HEK293 (cell line): ENCODE measurements around the gene SYNGR4.
A peak's percentile ranks its signal among the peaks of the same experiment; 100 is the strongest.

ENCODE experiments used
- HOXD13 ChIP-seq: sonication (generic); formaldehyde crosslinking; IDR thresholded peaks from 2 replicates; pipeline ENCODE4 v1.8.0; 2022; ENCODE audit warnings: missing genetic modification reagents, borderline replicate concordance
- KLF7 ChIP-seq: fragments of 450-650 bp; formaldehyde crosslinking; IDR thresholded peaks from 2 replicates; pipeline ENCODE4 v1.5.1; 2016; ENCODE audit warnings: missing biosample characterization, missing genetic modification characterization, borderline replicate concordance
- KLF8 ChIP-seq: fragments of 450-650 bp; formaldehyde crosslinking; IDR thresholded peaks from 2 replicates; pipeline ENCODE4 v1.5.1; 2016; ENCODE audit warnings: missing biosample characterization, missing genetic modification characterization
- PRDM1 ChIP-seq: fragments of 450-650 bp; formaldehyde crosslinking; IDR thresholded peaks from 2 replicates; pipeline ENCODE4; 2016; ENCODE audit warnings: missing biosample characterization, missing genetic modification characterization
- WT1 ChIP-seq: fragments of 450-650 bp; formaldehyde crosslinking; IDR thresholded peaks from 2 replicates; pipeline ENCODE4 v1.5.1; 2016; ENCODE audit warnings: missing biosample characterization, missing genetic modification characterization
- YY2 ChIP-seq: fragments of 450-650 bp; formaldehyde crosslinking; IDR thresholded peaks from 2 replicates; pipeline ENCODE4 v1.5.1; 2016; ENCODE audit warnings: missing biosample characterization, missing genetic modification characterization
- ZNF16 ChIP-seq: fragments of 450-650 bp; formaldehyde crosslinking; IDR thresholded peaks from 2 replicates; pipeline ENCODE4 v1.5.1; 2016; ENCODE audit warnings: low read depth, missing biosample characterization, missing genetic modification characterization
- ZNF341 ChIP-seq: fragments of 450-650 bp; formaldehyde crosslinking; IDR thresholded peaks from 2 replicates; pipeline ENCODE4; 2016; ENCODE audit warnings: low read depth, missing biosample characterization, missing genetic modification characterization
- ZNF521 ChIP-seq: fragments of 450-650 bp; formaldehyde crosslinking; IDR thresholded peaks from 2 replicates; pipeline ENCODE4 v1.5.1; 2017; ENCODE audit warnings: missing biosample characterization, mild to moderate bottlenecking, missing genetic modification characterization
- ZNF747 ChIP-seq: fragments of 450-650 bp; formaldehyde crosslinking; IDR thresholded peaks from 2 replicates; pipeline ENCODE4 v1.5.1; 2016; ENCODE audit warnings: missing biosample characterization, missing genetic modification characterization
- ZNF785 ChIP-seq: fragments of 450-650 bp; formaldehyde crosslinking; IDR thresholded peaks from 2 replicates; pipeline ENCODE4 v1.5.1; 2016; ENCODE audit warnings: missing biosample characterization, missing genetic modification characterization
- ZSCAN23 ChIP-seq: fragments of 450-650 bp; formaldehyde crosslinking; IDR thresholded peaks from 2 replicates; pipeline ENCODE4 v1.5.1; 2016; ENCODE audit warnings: missing biosample characterization, missing genetic modification characterization
- ZXDB ChIP-seq: fragments of 450-650 bp; formaldehyde crosslinking; IDR thresholded peaks from 2 replicates; pipeline ENCODE4 v1.5.1; 2016; ENCODE audit warnings: missing biosample characterization, missing genetic modification characterization
- TF ChIP-seq, protein P1 (sequence below): fragments of 450-650 bp; formaldehyde crosslinking; IDR thresholded peaks from 2 replicates; pipeline ENCODE4 v1.5.1; 2016; ENCODE audit warnings: missing biosample characterization, missing genetic modification characterization
- TF ChIP-seq, protein P2 (sequence below): fragments of 450-650 bp; formaldehyde crosslinking; IDR thresholded peaks from 2 replicates; pipeline ENCODE4 v1.5.1; 2017; ENCODE audit warnings: missing biosample characterization, missing genetic modification characterization
- TF ChIP-seq, protein P3 (sequence below): fragments of 450-650 bp; formaldehyde crosslinking; IDR thresholded peaks from 2 replicates; pipeline ENCODE4 v1.5.1; 2016; ENCODE audit warnings: missing biosample characterization, missing genetic modification characterization
- TF ChIP-seq, protein P4 (sequence below): fragments of 450-650 bp; formaldehyde crosslinking; IDR thresholded peaks from 2 replicates; pipeline ENCODE4 v1.5.1; 2016; ENCODE audit warnings: missing biosample characterization, missing genetic modification characterization
- TF ChIP-seq, protein P5 (sequence below): fragments of 450-650 bp; formaldehyde crosslinking; IDR thresholded peaks from 2 replicates; pipeline ENCODE4 v1.5.1; 2017; ENCODE audit warnings: missing biosample characterization, missing genetic modification characterization
- TF ChIP-seq, protein P6 (sequence below): fragments of 450-650 bp; formaldehyde crosslinking; conservative IDR thresholded peaks from 2 replicates; pipeline ENCODE4 v1.5.1; 2016; ENCODE audit warnings: low read depth, missing biosample characterization, missing genetic modification characterization
- TF ChIP-seq, protein P7 (sequence below): fragments of 450-650 bp; formaldehyde crosslinking; IDR thresholded peaks from 2 replicates; pipeline ENCODE4 v1.5.1; 2017; ENCODE audit warnings: missing biosample characterization, missing genetic modification characterization

SYNGR4 gene

DNA sequence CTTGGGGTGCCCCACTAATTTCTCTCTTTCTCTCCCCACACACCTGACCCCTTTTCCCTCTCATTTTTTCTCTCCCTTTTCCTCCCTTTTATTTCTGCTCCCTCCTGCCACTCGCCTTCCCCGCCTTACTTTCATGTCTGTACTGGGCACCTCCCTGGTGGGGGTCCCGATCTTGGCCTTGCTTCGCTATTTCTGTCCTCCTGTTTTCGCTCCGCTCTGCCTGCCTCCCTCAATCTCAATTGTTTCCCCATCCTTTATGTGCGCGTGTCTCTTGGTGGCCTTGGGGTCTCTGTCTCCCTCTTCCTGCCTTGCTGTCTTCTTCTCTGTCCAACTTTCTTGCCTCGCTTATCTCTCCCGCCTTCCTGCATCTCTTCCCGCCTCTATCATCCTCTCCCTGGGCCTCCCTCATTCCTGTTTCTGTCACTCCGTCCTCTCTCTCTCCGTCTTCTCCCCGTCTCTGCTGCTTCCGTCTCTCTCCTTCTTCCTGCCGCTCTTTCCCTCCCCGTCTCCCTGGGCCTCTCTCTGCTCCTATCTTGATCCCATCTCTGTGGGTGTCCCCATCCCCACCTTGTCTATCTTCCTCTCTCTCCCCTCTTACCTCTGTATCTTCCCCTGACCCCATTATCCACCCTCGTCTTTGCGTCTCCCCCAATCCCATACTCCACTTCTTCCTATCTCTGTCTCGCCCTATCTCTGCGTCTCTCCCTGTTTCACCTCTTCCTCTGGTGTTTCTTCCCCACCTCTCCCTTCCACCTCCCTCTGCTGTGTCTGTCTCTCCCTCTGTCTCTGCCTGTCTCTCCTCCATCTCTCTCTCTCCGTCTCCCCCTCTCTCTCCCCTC, 33.3 kb downstream of the SYNGR4 start (continued):
- TF ChIP-seq, protein P1, sequence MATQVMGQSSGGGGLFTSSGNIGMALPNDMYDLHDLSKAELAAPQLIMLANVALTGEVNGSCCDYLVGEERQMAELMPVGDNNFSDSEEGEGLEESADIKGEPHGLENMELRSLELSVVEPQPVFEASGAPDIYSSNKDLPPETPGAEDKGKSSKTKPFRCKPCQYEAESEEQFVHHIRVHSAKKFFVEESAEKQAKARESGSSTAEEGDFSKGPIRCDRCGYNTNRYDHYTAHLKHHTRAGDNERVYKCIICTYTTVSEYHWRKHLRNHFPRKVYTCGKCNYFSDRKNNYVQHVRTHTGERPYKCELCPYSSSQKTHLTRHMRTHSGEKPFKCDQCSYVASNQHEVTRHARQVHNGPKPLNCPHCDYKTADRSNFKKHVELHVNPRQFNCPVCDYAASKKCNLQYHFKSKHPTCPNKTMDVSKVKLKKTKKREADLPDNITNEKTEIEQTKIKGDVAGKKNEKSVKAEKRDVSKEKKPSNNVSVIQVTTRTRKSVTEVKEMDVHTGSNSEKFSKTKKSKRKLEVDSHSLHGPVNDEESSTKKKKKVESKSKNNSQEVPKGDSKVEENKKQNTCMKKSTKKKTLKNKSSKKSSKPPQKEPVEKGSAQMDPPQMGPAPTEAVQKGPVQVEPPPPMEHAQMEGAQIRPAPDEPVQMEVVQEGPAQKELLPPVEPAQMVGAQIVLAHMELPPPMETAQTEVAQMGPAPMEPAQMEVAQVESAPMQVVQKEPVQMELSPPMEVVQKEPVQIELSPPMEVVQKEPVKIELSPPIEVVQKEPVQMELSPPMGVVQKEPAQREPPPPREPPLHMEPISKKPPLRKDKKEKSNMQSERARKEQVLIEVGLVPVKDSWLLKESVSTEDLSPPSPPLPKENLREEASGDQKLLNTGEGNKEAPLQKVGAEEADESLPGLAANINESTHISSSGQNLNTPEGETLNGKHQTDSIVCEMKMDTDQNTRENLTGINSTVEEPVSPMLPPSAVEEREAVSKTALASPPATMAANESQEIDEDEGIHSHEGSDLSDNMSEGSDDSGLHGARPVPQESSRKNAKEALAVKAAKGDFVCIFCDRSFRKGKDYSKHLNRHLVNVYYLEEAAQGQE (tag by site-specific recombination), result no peak
- TF ChIP-seq, protein P2, sequence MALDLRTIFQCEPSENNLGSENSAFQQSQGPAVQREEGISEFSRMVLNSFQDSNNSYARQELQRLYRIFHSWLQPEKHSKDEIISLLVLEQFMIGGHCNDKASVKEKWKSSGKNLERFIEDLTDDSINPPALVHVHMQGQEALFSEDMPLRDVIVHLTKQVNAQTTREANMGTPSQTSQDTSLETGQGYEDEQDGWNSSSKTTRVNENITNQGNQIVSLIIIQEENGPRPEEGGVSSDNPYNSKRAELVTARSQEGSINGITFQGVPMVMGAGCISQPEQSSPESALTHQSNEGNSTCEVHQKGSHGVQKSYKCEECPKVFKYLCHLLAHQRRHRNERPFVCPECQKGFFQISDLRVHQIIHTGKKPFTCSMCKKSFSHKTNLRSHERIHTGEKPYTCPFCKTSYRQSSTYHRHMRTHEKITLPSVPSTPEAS (tag by site-specific recombination), result no peak
- peak; percentile 56; the same call in 1 of the 2 replicates for TF ChIP-seq ZNF785
- TF ChIP-seq KLF7, result no peak
- TF ChIP-seq, protein P3, sequence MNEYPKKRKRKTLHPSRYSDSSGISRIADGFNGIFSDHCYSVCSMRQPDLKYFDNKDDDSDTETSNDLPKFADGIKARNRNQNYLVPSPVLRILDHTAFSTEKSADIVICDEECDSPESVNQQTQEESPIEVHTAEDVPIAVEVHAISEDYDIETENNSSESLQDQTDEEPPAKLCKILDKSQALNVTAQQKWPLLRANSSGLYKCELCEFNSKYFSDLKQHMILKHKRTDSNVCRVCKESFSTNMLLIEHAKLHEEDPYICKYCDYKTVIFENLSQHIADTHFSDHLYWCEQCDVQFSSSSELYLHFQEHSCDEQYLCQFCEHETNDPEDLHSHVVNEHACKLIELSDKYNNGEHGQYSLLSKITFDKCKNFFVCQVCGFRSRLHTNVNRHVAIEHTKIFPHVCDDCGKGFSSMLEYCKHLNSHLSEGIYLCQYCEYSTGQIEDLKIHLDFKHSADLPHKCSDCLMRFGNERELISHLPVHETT (tag by site-specific recombination), result no peak
- TF ChIP-seq ZNF521 (tag by site-specific recombination), result peak; percentile 25; the same call in 1 of the 2 replicates
- TF ChIP-seq ZNF747 (tag by site-specific recombination), result peak; percentile 25; the same call in 1 of the 2 replicates
- TF ChIP-seq ZSCAN23, result no peak
- TF ChIP-seq, protein P4, sequence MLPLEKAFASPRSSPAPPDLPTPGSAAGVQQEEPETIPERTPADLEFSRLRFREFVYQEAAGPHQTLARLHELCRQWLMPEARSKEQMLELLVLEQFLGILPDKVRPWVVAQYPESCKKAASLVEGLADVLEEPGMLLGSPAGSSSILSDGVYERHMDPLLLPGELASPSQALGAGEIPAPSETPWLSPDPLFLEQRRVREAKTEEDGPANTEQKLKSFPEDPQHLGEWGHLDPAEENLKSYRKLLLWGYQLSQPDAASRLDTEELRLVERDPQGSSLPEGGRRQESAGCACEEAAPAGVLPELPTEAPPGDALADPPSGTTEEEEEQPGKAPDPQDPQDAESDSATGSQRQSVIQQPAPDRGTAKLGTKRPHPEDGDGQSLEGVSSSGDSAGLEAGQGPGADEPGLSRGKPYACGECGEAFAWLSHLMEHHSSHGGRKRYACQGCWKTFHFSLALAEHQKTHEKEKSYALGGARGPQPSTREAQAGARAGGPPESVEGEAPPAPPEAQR (tag by site-specific recombination), result no peak
- TF ChIP-seq ZNF341 (tag by site-specific recombination), result peak; percentile 68
- TF ChIP-seq WT1 (tag by site-specific recombination), result 0 out of 2 replicates have a peak, but pooled peaks have one; percentile 16
- TF ChIP-seq, protein P5, sequence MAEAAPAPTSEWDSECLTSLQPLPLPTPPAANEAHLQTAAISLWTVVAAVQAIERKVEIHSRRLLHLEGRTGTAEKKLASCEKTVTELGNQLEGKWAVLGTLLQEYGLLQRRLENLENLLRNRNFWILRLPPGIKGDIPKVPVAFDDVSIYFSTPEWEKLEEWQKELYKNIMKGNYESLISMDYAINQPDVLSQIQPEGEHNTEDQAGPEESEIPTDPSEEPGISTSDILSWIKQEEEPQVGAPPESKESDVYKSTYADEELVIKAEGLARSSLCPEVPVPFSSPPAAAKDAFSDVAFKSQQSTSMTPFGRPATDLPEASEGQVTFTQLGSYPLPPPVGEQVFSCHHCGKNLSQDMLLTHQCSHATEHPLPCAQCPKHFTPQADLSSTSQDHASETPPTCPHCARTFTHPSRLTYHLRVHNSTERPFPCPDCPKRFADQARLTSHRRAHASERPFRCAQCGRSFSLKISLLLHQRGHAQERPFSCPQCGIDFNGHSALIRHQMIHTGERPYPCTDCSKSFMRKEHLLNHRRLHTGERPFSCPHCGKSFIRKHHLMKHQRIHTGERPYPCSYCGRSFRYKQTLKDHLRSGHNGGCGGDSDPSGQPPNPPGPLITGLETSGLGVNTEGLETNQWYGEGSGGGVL, result peak; percentile 37
- TF ChIP-seq, protein P6, sequence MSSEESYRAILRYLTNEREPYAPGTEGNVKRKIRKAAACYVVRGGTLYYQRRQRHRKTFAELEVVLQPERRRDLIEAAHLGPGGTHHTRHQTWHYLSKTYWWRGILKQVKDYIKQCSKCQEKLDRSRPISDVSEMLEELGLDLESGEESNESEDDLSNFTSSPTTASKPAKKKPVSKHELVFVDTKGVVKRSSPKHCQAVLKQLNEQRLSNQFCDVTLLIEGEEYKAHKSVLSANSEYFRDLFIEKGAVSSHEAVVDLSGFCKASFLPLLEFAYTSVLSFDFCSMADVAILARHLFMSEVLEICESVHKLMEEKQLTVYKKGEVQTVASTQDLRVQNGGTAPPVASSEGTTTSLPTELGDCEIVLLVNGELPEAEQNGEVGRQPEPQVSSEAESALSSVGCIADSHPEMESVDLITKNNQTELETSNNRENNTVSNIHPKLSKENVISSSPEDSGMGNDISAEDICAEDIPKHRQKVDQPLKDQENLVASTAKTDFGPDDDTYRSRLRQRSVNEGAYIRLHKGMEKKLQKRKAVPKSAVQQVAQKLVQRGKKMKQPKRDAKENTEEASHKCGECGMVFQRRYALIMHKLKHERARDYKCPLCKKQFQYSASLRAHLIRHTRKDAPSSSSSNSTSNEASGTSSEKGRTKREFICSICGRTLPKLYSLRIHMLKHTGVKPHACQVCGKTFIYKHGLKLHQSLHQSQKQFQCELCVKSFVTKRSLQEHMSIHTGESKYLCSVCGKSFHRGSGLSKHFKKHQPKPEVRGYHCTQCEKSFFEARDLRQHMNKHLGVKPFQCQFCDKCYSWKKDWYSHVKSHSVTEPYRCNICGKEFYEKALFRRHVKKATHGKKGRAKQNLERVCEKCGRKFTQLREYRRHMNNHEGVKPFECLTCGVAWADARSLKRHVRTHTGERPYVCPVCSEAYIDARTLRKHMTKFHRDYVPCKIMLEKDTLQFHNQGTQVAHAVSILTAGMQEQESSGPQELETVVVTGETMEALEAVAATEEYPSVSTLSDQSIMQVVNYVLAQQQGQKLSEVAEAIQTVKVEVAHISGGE (tag by site-specific recombination), result peak; percentile 21; the same call in 1 of the 2 replicates
- no peak; the same call in 1 of the 2 replicates for TF ChIP-seq YY2 (tag by site-specific recombination)
- no peak for TF ChIP-seq ZXDB (tag by site-specific recombination)
- TF ChIP-seq ZNF16 (tag by site-specific recombination), result 0 out of 2 replicates have a peak, but pooled peaks have one; percentile 20
- peak; percentile 94 for TF ChIP-seq PRDM1 (tag by site-specific recombination)
- TF ChIP-seq KLF8 (tag by site-specific recombination), result peak; percentile 11; the same call in 1 of the 2 replicates
- no peak for TF ChIP-seq HOXD13 (CRISPR knock-in tag)
- TF ChIP-seq, protein P7, sequence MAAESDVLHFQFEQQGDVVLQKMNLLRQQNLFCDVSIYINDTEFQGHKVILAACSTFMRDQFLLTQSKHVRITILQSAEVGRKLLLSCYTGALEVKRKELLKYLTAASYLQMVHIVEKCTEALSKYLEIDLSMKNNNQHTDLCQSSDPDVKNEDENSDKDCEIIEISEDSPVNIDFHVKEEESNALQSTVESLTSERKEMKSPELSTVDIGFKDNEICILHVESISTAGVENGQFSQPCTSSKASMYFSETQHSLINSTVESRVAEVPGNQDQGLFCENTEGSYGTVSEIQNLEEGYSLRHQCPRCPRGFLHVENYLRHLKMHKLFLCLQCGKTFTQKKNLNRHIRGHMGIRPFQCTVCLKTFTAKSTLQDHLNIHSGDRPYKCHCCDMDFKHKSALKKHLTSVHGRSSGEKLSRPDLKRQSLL (tag by site-specific recombination), result peak; percentile 7; the same call in 1 of the 2 replicates
